ENCODE results near the gene EXTL2. TPM values are rescaled to one million over a fixed set of nuclear protein-coding genes. Genes with fewer than 3 reads are reported as not detected.
A peak's percentile ranks its signal among the peaks of the same experiment; 100 is the strongest.
"Not testable (repeated sequence)": the region's sequence is repeated elsewhere in the genome, so short reads cannot be mapped to it uniquely, and the experiment has no call there.

EXTL2 gene
- total and polyA plus RNA-seq, 2 experiments from 2014 or later: 23.9 to 42.5 TPM

DNA sequence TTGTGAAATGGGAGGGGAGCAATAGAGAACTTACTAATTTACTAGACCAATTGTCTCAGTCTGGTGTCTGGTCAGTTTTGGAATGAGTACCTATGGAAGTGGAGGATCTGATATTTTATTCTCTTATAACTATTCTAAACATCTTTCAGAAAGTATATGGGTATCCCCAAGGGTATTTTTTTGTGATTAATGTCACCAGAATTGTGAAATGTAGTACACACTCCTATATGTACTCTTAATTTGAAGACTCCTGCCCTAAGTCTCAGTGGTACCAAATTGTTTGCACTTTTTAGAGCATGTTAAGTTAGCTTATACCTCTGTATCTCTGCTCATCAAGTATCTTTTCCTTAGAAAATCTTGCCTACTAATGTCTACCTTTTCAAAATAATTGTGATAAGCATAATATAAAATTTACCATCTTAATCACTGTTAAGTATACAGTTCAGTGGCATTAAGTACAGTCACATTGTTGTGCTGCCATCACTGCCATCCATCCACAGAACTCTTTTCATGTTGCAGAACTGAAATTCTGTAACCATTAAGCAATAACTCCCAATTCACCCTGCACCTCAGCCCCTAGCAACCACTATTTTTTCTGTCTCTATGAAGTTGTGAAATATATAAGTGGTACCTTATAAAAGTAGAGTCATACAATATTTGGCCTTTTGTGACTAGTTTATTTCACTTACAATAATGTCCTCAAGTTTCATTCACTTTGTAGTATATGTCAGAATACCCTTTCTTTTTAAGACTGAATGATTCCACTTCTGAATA, 41.7 kb upstream of the EXTL2 start:
- TF ChIP-seq, protein P1, sequence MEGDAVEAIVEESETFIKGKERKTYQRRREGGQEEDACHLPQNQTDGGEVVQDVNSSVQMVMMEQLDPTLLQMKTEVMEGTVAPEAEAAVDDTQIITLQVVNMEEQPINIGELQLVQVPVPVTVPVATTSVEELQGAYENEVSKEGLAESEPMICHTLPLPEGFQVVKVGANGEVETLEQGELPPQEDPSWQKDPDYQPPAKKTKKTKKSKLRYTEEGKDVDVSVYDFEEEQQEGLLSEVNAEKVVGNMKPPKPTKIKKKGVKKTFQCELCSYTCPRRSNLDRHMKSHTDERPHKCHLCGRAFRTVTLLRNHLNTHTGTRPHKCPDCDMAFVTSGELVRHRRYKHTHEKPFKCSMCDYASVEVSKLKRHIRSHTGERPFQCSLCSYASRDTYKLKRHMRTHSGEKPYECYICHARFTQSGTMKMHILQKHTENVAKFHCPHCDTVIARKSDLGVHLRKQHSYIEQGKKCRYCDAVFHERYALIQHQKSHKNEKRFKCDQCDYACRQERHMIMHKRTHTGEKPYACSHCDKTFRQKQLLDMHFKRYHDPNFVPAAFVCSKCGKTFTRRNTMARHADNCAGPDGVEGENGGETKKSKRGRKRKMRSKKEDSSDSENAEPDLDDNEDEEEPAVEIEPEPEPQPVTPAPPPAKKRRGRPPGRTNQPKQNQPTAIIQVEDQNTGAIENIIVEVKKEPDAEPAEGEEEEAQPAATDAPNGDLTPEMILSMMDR (IDR thresholded peaks at IDR 0.05; ENCODE audit: low read depth, low read length): no peak
- Histone ChIP-seq H3K4me1 (ENCODE audit: low read depth) (peaks cover 1% of the 10 kb centered on the region), H3K36me3 (peaks cover 3% of the 10 kb centered on the region), H3K4me3 (no peak overlapping the region), H3K9me3 (ENCODE audit: low read depth) (no peaks in the 10 kb centered on the region), H3K27ac (no peak overlapping the region), H3K27me3 (no peaks in the 10 kb centered on the region)
- no peak for DNase-seq (ENCODE audit: low read depth in 1 of 2, low spot score in 1 of 2)

DNA sequence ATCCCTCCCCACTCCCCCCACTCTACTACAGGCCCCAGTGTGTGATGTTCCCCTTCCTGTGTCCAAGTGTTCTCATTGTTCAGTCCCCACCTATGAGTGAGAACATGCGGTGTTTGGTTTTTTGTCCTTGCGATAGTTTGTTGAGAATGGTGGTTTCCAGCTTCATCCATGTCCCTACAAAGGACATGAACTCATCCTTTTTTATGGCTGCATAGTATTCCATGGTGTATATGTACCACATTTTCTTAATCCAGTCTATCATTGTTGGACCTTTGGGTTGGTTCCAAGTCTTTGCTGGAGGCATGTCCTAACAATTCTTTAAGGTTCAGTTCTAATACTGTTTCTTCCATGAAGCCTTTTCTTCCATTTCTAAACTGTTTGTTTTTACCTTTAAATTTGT, 38.9 kb upstream of the EXTL2 start:
- H3K9me3 ChIP-seq (ENCODE audit: low read depth); DNase-seq (ENCODE audit: low read depth in 1 of 2, low spot score in 1 of 2); H3K36me3 ChIP-seq; H3K27ac ChIP-seq; H3K4me1 ChIP-seq (ENCODE audit: low read depth); H3K4me3 ChIP-seq; H3K27me3 ChIP-seq: not testable (repeated sequence)

DNA sequence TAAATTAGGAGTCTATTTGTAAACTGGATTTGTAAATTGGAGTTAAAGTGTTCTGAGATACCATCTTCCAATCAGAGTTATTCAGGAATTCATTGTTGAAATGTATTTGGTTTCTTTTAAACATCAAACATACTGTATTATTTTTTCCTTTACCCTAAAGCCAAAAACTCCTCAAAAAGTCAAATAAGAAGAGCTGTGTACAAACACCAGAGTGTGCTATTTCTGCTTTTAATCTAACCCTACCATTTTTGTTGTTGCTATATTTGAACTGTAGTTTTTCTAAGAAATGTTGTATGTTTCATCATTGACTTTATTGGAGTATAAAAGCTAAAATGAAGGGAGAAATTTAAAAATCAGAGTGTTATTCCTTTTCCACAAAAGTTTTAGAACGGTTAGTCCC, 37.1 kb upstream of the EXTL2 start:
- Histone ChIP-seq H3K9me3 (ENCODE audit: low read depth) (no peaks in the 10 kb centered on the region), H3K27ac (no peak overlapping the region), H3K36me3 (no peaks in the 10 kb centered on the region), H3K27me3 (no peaks in the 10 kb centered on the region), H3K4me1 (ENCODE audit: low read depth) (peaks cover 8% of the 10 kb centered on the region), H3K4me3 (no peak overlapping the region)
- TF ChIP-seq, protein P1 (IDR thresholded peaks at IDR 0.05; ENCODE audit: low read depth, low read length): no peak
- DNase-seq (ENCODE audit: low read depth in 1 of 2, low spot score in 1 of 2): no peak

DNA sequence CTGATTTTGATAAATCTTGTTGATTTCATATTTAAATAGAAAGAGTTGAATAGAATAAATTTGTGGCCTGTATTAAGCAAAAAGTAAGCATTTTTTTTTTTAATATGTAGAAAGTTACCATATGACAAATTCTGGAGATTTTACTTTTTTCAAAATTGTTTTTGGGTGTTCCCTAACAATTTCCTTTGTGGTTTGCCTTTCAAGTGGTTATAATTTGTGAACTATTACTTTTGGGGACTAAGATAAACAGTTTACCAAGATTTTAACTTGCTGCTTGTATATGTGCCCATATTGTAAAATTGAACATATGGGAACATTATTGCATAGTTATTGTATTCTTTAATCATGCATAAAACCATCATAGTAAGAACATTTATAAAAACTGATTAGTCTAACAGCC, 35.9 kb upstream of the EXTL2 start:
- Histone ChIP-seq H3K4me3 (no peak overlapping the region), H3K27me3 (no peaks in the 10 kb centered on the region), H3K27ac (no peak overlapping the region), H3K4me1 (ENCODE audit: low read depth) (peaks cover 8% of the 10 kb centered on the region), H3K9me3 (ENCODE audit: low read depth) (no peaks in the 10 kb centered on the region), H3K36me3 (no peaks in the 10 kb centered on the region)
- TF ChIP-seq, protein P1 (IDR thresholded peaks at IDR 0.05; ENCODE audit: low read depth, low read length): no peak
- DNase-seq (ENCODE audit: low read depth in 1 of 2, low spot score in 1 of 2): no peak

DNA sequence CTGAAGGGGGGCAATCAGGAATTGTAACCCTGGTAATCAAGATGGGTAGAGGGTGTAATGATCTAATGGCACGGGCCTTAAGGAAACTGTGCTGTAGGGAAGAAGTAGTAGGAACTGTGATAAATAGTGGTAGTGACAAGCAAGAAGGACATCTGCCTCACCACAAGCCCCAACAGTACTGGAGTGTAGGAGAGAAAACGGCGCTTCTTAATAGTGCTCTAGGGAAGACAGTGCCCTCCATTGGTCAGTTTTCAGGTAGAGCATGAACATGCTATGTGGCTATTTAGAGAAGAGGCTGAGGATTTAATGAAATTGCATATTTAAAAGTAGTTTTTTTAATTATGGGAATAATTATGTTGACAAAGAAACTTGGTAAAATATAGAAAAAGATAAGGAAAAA, 33.5 kb upstream of the EXTL2 start:
- no peaks in the 10 kb centered on the region for H3K27me3 ChIP-seq
- no peaks in the 10 kb centered on the region for H3K9me3 ChIP-seq (ENCODE audit: low read depth)
- TF ChIP-seq, protein P1 (IDR thresholded peaks at IDR 0.05; ENCODE audit: low read depth, low read length): no peak
- peak in 1 of 2 donors; percentile 9 for DNase-seq (ENCODE audit: low read depth in 1 of 2, low spot score in 1 of 2)
- H3K4me3 ChIP-seq: no peak overlapping the region
- H3K36me3 ChIP-seq: no peaks in the 10 kb centered on the region
- H3K27ac ChIP-seq: no peak overlapping the region
- peaks cover 8% of the 10 kb centered on the region for H3K4me1 ChIP-seq (ENCODE audit: low read depth)

DNA sequence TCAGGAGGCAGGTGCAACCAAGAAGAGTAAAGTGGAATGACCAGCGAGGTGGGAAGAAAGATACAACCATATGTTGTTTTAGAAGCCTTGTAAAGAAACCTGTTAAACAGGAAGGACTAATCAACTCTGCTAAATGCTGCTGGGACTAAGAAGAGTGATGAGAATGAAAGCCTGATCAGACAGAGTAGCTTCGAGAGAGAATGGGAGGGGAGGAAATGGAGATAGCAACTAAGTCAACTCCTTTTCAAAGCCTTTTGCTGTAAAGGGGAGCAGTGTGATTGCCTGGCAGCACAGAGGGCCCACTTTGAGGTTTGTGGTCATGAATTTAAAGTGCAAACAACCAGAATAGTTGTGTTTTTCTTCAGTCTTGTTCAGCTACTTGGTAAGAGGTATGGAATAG, 32.6 kb upstream of the EXTL2 start:
- Histone ChIP-seq H3K4me1 (ENCODE audit: low read depth) (peaks cover 8% of the 10 kb centered on the region), H3K27me3 (no peaks in the 10 kb centered on the region), H3K27ac (peak overlapping the region; percentile 57), H3K4me3 (no peak overlapping the region), H3K36me3 (no peaks in the 10 kb centered on the region), H3K9me3 (ENCODE audit: low read depth) (no peaks in the 10 kb centered on the region)
- DNase-seq (ENCODE audit: low read depth in 1 of 2, low spot score in 1 of 2): no peak
- TF ChIP-seq, protein P1 (IDR thresholded peaks at IDR 0.05; ENCODE audit: low read depth, low read length): no peak

All from cardiac muscle cell (in vitro differentiated cells and primary cell).